T-helper 1 cell (primary cell): ENCODE data around the gene SND1.
"Not testable (repeated sequence)": the region's sequence is repeated elsewhere in the genome, so short reads cannot be mapped to it uniquely, and the experiment has no call there.

Experiments used
- DNase-seq, 5 donors: peaks; one replicate each; pipeline ENCODE4 v3.0.0-alpha.2; 2012 to 2020

Gene SND1

DNA sequence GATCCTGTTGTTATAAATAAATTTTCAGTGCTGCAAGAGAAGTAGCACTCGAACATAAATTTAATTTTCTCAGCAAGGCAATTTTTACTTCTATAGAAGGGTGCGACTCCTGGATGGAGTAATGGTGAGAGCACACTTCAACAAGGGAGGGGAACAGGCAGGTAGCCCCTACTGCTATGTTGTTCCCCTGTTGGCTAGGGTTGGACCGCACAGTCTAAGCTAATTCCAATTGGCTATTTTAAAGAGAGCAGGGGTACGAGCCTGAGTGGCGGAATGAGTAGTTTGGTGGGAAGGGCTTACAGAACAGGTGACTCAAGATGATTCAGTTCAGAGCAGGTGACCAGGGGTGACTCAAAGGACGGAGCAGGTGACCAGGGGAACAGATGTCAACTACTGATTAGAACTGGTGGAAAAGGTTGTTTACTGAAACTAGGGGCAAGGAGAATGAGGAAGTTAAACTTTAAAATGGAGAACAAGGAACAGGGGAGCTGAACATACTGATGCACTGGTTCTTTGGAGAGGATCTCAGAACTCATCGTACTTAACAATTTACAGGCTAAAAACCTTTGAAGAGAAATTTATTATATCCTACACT lies 185.9 kb downstream of the SND1 start:
- not testable (repeated sequence) for DNase-seq

DNA sequence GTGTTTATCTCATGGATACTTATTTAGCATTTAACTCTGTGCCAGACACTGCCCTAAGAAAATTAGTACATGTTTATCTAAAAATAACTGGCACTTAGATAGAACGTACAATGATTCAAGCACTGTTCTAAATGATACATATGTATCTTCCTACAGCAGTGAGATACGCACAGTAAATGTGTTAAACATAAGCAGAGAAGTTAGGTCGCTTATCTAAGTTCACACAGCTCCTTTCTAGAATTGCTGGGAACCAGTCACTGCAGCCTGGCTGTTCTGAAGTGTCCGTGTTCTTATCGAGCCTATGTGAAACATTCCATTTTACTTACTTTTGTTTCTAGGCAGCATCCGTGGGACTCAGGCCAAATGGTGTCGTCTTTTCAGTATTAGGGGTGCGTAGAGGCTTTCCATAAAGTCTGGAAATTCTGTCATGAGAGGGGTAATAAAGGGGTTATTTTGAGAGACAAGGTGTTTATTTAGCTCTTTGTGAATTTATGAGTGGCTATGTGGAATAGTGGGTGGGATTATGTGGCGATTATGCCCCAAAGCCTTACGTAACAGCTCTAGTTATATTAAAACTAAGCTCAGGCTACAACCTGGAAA lies 186.9 kb downstream of the SND1 start:
- no peak for DNase-seq

DNA sequence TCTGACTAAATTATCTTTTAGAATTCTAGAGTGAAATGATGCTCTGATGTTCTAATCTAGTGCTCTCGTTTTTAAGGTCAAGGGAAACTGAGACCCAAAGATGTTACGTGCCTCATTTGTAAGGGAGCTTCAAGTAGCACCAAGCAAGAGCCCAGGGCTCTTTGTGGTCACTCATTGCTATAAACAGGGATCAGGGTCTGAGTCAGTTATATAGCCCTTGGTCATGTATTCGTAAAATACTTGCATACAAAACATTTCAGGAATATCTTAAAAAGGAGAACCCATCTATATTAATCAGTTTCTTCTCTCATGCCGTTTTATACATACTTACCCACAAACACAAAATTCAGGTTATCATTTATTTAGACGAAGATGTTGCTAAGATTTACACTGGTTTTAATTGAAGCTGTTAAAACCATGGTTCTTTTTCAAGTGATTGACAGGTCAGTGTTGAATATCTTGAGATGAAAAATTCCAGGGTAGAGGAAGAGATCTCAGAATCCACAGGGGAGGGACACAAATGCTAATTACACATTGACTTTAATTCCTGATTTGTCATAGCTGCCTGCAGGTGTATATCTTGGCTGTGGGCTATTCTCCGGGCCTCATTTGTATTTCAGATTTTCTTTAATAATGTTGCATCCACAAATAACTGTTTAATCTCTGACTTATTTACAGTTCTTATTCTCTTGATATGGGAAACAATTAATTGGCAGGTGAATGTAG lies 188.4 kb downstream of the SND1 start:
- no peak for DNase-seq

DNA sequence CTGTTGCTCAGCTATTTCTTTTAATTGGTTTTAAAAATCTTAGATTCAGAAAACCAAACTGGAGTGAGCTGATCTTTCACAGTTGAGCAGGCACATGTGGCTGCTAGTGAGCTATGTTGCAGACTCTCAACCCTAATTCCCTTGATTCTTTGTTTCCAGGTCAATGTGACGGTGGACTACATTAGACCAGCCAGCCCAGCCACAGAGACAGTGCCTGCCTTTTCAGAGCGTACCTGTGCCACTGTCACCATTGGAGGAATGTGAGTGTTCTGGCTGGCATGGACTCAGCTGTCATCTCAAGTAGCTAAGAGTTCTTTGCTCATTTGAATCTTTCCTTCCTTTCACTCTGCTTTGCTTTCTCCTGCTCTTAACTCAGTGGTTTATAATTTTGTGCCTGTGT lies 192.2 kb downstream of the SND1 start:
- no peak for DNase-seq

DNA sequence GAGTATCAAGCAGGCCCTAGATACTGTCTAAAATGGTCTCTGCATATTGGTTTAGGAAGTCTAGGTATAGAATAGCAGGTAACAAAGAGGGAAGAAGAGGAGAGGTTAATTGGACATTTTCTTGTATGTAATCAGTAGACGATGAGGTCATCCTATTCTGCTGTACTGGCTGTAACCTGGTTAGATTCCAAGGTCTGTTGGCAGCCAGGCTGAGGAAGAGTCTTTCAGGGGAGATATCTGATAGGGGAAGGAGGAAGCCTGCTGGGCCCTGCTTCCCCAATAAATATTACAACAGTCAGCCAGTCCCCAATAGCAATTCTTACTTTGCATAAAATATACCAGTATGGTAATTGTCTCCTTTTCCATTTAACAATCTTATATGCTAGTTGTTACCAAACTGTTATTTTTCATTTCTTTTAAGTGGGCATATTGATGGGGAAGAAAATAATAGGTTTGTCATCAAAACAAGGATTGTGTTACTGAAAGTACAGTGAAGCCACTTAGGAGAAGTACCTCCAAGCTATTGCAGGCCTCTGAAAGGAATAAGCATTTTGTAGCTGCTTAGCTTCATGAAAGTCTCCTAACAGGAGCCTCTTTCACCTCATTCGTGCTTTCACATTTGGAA lies 192.8 kb downstream of the SND1 start:
- no peak for DNase-seq

DNA sequence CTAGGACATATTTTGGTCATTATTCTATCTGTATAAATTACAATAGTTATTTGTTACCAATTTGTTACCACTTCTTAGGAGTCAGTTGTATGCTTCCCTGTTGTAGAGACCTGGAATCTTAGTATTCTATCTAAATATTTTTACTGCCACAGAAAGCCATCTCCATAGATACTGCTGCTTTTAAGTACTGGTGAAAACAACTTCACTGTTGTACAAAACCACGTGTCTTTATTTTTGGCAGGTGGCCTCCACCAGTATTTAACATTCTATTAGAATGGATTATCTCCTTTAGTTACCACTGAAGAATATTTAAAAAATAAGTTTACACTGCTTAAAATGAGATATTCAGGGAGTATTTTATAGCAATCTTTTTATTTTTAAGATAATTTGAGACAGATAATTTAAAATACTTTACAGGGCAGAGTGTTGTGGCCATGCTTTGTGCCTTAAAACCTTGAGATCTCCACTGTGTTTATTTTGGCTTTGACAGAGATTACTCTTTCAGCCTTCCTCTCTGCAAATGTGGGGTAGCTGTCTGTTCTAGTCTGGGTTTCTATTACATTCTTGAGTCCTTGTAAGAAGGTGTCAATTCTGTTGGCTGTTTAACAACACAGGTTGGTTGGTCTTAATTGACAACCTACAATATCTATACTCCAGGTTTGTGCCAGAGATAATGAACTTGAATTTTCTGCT lies 193.7 kb downstream of the SND1 start:
- DNase-seq, result no peak

DNA sequence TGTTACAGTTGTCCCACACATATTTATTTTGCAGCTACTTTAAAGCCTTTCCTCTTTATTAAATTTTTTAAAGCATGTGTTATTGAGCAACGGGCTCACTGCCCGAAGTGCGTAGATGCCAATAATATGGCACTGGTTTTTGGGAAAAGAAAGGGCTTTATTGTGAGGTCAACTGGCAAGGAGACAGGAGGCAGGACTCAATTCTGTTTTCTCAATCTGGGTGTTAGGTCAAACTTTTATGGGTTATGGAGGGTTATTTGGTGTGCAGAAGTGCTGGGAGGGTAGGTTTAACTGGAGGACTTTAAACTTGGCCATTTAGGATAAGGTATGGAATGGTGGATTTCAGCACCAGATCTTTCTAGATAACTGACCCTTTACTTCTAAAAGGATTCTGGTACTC lies 195.6 kb downstream of the SND1 start:
- no peak for DNase-seq

DNA sequence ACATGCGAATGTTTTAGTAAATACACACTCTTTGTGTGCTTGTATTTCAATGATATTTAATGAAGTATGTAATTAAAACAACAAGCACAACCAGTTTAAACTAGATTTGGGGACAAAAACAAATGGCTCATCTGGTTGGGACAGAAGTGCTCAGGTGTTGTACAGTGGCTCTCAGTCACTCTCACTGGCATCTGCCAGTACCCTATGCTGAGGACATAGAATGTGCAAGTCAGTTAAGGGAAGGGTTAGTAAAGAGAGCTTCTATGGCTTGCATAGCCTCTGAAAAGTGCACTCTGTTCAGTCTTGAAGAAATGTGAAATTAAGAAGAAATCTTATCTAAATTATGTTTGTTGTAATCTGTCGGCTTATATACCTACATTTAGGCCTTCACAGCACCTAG lies 196.2 kb downstream of the SND1 start:
- DNase-seq, result no peak

DNA sequence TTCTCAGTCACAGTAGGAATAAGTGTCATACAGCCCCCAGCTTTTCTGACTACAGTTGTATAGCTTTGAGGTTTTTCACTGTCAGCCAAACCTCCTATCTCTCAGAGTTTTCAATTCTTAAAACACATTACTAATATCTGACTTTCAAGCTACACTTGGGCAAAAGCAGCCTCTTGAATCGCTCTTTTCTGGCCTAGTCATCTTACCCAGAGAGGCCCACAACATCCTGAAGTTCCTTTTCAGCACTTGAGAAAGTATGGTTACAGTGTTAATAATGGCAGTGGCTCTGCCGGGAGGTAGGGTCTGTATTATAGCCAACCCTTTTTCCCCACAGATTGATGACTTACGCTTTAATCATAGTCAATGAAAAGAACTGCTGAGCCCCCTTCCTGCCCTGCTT lies 198.2 kb downstream of the SND1 start:
- DNase-seq, result peak in 1 of 5 donors; percentile 42

DNA sequence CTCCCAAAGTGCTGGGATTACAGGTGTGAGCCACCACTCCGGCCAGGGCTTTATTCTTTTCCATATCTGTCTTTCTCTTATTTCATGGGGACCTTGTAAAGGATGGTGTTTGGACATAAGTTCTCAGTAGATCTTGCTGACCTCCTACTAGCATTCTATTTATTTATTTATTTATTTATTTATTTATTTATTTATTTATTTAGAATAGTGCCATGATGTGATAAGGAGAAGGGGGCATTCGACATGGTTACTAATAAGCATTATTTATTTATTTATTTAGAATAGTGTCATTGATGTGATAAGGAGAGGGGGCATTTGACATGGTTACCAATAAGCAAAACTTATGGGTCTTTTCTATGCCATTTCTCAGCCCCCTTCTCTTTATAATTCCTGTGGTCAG lies 202.4 kb downstream of the SND1 start:
- no peak for DNase-seq

DNA sequence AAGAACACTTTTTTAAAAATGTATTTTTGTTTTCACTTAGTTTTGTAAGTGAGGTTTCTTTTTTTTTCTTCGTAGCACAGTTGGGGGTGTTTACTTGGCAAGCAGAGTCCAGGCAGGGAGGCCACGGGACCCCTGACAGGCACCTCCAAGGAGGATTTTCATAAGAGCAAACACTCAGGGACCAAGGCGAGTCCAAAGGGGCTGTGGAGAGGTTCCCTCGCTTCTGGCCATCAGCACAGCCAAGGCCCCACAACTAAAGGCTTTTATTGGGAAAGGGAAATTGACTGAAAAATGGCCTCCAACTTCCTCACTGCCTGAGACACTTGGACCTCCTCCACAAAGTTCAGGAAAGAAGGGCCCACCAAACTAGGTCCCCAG lies 205.5 kb downstream of the SND1 start:
- no peak for DNase-seq

DNA sequence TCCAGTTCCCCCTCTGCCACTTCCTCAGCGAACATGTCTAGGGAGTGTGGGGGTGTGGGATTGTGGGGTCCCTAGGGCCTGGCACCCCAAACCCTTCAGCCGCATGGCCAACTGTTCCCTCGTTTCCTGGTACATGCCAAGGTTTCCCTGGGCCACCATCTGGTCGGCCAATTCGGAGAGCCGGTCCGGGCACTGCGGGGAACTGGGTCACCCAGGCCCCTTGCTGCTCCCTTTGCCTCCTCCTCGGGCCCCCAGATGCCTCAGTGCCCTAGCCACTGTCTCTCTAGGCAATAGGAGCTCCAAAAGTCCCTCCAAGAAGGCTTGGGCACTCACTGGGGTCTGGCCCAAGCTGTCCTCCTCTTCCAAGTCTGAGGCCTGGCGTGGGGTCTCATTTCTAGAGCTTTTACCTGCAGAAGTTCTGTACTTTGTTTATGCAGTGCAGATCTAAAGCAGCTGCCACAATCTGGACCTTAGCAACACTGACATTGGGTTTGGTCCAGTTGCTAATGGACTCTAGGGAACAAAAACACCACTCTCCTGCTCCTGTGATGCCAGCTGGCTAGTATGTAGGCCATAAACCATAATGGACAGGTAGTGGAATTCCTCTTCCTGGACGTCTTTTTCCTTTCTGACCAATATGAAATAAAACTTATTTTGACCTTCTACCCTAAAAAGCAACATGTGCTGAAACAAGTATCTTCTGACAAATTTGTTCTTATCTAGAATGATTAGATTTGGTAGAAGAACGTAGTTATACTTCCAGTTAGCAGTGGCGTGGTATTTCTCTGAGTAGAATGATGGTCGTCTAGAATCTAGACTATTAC lies 206.3 kb downstream of the SND1 start:
- no peak for DNase-seq

DNA sequence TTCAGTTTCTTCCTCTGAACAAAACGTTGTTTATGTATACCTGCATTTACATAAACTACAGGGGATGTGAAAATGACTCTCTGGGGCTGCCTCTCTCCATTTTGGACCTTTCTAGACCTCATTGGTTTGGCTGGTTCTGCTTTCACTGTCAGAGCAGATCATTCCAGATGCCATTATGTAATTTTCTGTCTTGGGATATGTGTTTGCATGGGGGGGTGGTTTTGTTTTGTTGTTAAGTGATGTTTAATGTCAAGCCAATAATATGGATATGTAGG lies 206.9 kb downstream of the SND1 start:
- DNase-seq, result no peak

DNA sequence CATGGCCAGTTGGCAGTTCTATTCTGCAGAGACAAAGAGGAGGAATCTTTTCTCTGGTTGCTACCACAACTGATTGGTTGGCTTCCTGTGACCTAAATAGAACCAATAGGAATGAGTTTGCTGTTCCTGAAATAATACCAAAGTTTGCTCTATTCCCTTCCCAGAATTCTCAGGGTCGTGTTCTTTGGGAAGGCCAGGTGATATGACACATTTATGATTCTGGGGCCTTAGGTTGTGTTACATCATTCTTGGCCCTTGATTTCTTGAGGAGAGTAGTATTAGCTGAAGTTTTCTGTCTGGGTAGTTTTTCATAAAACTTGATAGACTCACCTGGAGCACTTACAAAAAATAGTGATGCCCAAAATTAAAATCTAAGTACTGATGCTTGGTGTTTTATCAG lies 207.3 kb downstream of the SND1 start:
- no peak for DNase-seq

DNA sequence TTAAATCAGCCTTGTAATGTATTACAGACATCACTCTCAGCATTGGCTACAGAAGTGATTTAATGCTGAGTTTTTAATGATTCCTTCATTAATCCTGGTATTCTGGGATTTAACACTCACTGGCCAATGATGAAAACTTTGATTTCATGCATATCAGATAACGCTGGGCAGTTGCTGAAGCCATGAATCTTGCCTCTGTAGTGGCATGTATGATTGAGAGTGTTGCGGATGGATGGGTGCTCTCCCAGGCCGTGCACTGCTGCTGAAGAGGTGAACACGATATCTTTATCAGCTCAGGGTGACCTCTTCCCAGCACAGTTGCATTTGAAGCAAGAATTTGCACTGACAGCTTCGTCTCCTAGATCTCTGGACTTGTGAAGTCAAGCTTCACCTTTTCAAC lies 210.5 kb downstream of the SND1 start:
- no peak for DNase-seq

DNA sequence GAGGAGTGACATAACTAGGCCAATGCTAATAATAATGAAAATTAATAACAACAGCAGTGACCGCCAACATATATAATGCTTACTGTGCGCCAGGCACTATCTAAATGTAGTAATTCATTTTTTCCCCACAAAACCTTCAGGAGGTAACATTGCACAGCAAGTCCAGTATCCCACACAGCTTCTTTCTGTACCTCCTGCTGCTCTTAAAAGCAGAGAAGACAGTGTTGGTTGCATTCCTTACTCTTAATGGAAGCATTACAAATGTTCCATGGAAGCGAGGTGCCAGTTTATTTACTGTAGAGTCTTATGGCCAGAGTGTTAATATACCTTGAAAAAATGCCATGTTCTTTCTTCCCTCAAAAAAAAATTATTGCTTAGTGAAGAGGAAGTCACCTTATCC lies 211.1 kb downstream of the SND1 start:
- DNase-seq, result no peak

DNA sequence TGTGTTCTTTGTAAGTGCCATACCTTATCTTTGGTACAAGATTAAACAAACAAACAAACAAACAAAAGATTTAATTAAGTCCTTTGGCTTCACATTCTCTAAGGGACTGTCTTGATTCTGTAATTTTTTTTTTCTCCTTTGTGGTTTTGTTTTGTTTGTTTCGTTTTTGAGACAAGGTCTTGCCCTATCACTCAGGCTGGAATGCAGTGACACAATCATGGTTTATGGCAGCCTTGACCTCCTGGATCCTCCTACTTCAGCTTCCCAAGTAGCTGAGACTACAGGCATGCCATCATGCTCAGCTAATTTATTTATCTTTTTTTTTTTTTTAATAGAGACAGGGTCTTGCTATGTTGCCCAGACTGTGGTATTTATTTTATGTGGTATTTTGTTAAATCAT lies 213.5 kb downstream of the SND1 start:
- no peak for DNase-seq

DNA sequence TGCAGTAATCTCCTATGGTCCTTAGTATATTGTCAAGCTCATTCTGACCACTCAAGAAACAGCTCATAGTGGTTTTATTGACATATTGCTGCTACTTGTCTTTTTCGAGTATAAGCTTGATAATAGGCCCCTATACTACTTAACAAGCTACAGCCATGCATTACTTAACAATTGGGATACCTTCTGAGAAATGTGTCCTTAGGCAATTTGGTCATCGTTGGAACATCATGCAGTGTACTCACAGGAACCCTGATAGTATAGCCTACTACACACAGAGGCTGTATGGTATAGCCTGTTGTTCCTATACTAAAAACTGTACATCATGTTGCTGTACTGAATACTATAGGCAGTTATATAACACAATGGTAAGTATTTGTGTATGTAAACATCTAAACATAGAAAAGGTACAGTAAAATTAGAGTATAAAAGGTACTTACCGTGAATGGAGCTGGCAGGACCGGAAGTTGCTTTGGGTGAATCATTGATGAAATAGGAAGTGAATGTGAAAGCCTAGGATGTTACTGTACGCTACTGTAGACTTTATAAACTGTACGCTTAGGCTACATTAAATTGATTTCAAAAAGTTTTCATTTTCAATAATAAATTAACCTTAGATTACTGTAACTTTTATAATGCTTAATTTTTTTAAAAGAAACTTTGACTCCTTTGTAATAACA lies 218.4 kb downstream of the SND1 start:
- no peak for DNase-seq

DNA sequence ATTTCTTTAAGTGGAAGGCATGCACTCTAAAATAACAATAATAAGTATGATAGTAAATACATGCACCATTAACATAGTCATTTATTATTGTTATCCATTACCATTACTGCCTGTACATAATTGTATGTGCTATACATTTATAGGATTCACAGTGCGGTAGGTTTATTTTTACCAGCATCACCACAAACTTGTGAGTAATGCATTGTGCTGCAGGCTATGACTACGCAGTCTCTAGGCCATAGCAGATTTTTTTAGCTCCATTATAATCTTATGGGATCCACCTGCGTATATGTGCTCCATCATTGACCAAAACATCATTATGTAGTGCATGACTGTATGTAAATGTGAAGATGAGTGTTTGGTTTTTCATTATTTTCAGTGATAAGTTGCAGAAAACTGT lies 219.2 kb downstream of the SND1 start:
- no peak for DNase-seq

DNA sequence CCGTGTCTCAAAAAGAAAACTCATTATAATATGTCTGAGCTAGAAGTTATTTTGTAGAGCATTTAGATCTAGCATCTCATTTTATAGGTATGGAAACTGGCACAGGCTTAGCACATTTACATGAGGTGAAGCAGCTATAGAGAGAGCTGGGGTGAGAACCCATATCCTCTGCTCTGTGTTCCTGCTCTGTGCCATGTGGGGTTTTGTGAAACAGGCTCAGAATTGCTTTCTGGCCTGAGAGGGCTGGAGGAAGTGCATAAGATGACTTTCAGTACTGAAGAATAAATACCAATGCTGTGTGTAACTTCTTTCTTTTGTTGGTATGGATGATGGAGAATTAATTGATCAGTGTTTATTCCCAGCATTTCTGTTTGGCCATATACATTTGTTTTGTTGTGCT lies 220.1 kb downstream of the SND1 start:
- no peak for DNase-seq

DNA sequence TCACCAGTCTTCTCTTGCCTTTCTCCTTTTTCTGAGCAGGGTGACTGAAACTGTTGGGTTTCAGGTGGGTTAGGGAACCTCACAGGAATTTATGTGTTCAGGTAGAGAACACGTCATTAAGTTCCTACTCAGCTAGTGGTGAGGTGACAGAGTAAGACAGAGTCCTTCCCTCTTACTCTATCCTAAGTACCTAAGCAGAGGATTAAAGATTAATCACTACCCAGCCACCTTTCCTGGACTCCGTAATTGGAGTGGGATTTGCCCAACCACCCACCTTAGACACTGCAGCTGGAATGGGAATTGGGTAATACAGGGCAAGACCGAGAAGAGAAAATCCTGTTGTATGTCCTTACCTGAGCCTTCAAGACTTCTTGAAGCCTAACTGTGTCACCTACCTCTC lies 221.2 kb downstream of the SND1 start:
- no peak for DNase-seq
